ENCODE data around the gene GUCA2A. TPM values are rescaled to one million over a fixed set of nuclear protein-coding genes. Genes with fewer than 3 reads are reported as not detected.

The GUCA2A gene
- total RNA-seq, 2 donors from 2014 or later = 195 to 959 TPM

GRCh38 chr1:42181687-42182086 is 17.1 kb upstream of the GUCA2A start:
- no peaks in the 10 kb centered on the region for H3K36me3 ChIP-seq
- intact Hi-C loops (cut with DNase I) = loop anchor here (10.0 kb wide), 1 partner anchor 153 kb away; the partner anchor contains the start of gene FOXJ3
- H3K27ac ChIP-seq = no peak overlapping the region
- no peaks in the 10 kb centered on the region for H3K9me3 ChIP-seq
- no peak for DNase-seq
- no peak overlapping the region for H3K4me3 ChIP-seq
- H3K4me1 ChIP-seq = no peaks in the 10 kb centered on the region
- TF ChIP-seq, protein P1, sequence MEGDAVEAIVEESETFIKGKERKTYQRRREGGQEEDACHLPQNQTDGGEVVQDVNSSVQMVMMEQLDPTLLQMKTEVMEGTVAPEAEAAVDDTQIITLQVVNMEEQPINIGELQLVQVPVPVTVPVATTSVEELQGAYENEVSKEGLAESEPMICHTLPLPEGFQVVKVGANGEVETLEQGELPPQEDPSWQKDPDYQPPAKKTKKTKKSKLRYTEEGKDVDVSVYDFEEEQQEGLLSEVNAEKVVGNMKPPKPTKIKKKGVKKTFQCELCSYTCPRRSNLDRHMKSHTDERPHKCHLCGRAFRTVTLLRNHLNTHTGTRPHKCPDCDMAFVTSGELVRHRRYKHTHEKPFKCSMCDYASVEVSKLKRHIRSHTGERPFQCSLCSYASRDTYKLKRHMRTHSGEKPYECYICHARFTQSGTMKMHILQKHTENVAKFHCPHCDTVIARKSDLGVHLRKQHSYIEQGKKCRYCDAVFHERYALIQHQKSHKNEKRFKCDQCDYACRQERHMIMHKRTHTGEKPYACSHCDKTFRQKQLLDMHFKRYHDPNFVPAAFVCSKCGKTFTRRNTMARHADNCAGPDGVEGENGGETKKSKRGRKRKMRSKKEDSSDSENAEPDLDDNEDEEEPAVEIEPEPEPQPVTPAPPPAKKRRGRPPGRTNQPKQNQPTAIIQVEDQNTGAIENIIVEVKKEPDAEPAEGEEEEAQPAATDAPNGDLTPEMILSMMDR (IDR thresholded peaks at IDR 0.05) = no peak
- H3K9ac ChIP-seq (ENCODE audit: low read depth in 2 of 2, low read length in 2 of 2) = no peak overlapping the region
- no peaks in the 10 kb centered on the region for H3K27me3 ChIP-seq

GRCh38 chr1:42179900-42180329 is 15.4 kb upstream of the GUCA2A start:
- Histone ChIP-seq H3K4me1 (no peaks in the 10 kb centered on the region), H3K27ac (no peak overlapping the region), H3K9me3 (no peaks in the 10 kb centered on the region), H3K27me3 (no peaks in the 10 kb centered on the region), H3K4me3 (no peak overlapping the region), H3K36me3 (no peaks in the 10 kb centered on the region), H3K9ac (ENCODE audit: low read depth in 2 of 2, low read length in 2 of 2) (no peak overlapping the region)
- DNase-seq = no peak
- intact Hi-C loops (cut with DNase I) = loop anchor here (10.0 kb wide), 1 partner anchor 155 kb away; the partner anchor contains the start of gene FOXJ3
- TF ChIP-seq, protein P1 (IDR thresholded peaks at IDR 0.05) = no peak

GRCh38 chr1:42179275-42179674 is 14.7 kb upstream of the GUCA2A start:
- Histone ChIP-seq H3K4me3 (no peak overlapping the region), H3K36me3 (no peaks in the 10 kb centered on the region), H3K9ac (ENCODE audit: low read depth in 2 of 2, low read length in 2 of 2) (no peak overlapping the region), H3K9me3 (no peaks in the 10 kb centered on the region), H3K27ac (no peak overlapping the region), H3K4me1 (no peaks in the 10 kb centered on the region), H3K27me3 (no peaks in the 10 kb centered on the region)
- TF ChIP-seq, protein P1 (IDR thresholded peaks at IDR 0.05) = no peak
- DNase-seq = no peak
- intact Hi-C loops (cut with DNase I) = no loop called here

DNA sequence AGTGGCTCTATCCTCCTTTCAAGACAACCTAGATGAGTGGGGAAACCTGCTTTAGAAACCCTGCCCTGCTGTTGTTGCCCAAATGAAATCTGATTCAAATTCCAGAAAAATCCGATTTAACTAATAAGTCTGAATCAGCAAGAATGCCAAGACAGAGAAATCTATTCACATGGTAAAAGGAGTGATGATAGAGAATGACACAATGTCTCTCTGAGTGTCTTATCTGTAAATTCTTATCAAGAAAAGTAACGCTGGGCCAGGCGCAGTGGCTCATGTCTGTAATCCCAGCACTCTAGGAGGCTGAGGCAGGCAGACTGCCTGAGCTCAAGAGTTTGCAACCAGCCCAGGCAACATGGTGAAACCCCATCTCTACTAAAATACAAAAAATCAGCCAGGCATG is 13.7 kb upstream of the GUCA2A start:
- H3K4me3 ChIP-seq = no peak overlapping the region
- no peak overlapping the region for H3K27ac ChIP-seq
- no peaks in the 10 kb centered on the region for H3K36me3 ChIP-seq
- no peaks in the 10 kb centered on the region for H3K27me3 ChIP-seq
- TF ChIP-seq, protein P1 (IDR thresholded peaks at IDR 0.05) = no peak
- intact Hi-C loops (cut with DNase I) = no loop called here
- DNase-seq = no peak
- H3K9me3 ChIP-seq = no peaks in the 10 kb centered on the region
- no peaks in the 10 kb centered on the region for H3K4me1 ChIP-seq
- no peak overlapping the region for H3K9ac ChIP-seq (ENCODE audit: low read depth in 2 of 2, low read length in 2 of 2)

GRCh38 chr1:42177541-42177981 is 13.0 kb upstream of the GUCA2A start:
- peak; percentile 53 for DNase-seq
- intact Hi-C loops (cut with DNase I) = no loop called here

More at GRCh38 chr1:42177541-42177981, 13.0 kb upstream of the GUCA2A start:
- Histone ChIP-seq H3K27me3 (no peaks in the 10 kb centered on the region), H3K4me1 (peaks cover 6% of the 10 kb centered on the region), H3K9me3 (no peaks in the 10 kb centered on the region), H3K36me3 (no peaks in the 10 kb centered on the region), H3K4me3 (no peak overlapping the region), H3K9ac (ENCODE audit: low read depth in 2 of 2, low read length in 2 of 2) (no peak overlapping the region), H3K27ac (no peak overlapping the region)
- TF ChIP-seq, protein P1 (IDR thresholded peaks at IDR 0.05) = no peak
